Glutamatergic neuron (in vitro differentiated cells): ENCODE data around the gene FGA. TPM values are rescaled to one million over a fixed set of nuclear protein-coding genes. Genes with fewer than 3 reads are reported as not detected.

Source experiments
- DNase-seq: peaks from one replicate; pipeline ENCODE4 v3.0.0; 2022
- H3K27ac Mint-ChIP-seq: one replicate; pipeline ENCODE4 v1.8.0; 2020; ENCODE audit warnings: mild to moderate bottlenecking, mixed read lengths, inconsistent platforms; ENCODE audit not compliant: unreplicated experiment
- H3K27me3 Mint-ChIP-seq: one replicate; pipeline ENCODE4 v1.8.0; 2020; ENCODE audit warnings: mild to moderate bottlenecking, moderate library complexity, mixed read lengths, inconsistent platforms; ENCODE audit not compliant: unreplicated experiment
- H3K36me3 Mint-ChIP-seq: one replicate; pipeline ENCODE4 v1.8.0; 2020; ENCODE audit warnings: mild to moderate bottlenecking, mixed read lengths, inconsistent platforms; ENCODE audit not compliant: unreplicated experiment
- H3K4me1 Mint-ChIP-seq: one replicate; pipeline ENCODE4 v1.8.0; 2020; ENCODE audit warnings: mild to moderate bottlenecking, low read depth, mixed read lengths, inconsistent platforms; ENCODE audit not compliant: unreplicated experiment
- H3K4me3 Mint-ChIP-seq: one replicate; pipeline ENCODE4 v1.8.0; 2020; ENCODE audit warnings: mild to moderate bottlenecking, mixed read lengths, inconsistent platforms; ENCODE audit not compliant: unreplicated experiment
- H3K9me3 Mint-ChIP-seq: one replicate; pipeline ENCODE4 v1.8.0; 2020; ENCODE audit warnings: mild to moderate bottlenecking, moderate library complexity, mixed read lengths, inconsistent platforms; ENCODE audit not compliant: unreplicated experiment
- CTCF ChIP-seq: fragments of 200-600 bp; sonication (generic); IDR thresholded peaks from one replicate; pipeline ENCODE4 v1.5.0; 2021; ENCODE audit not compliant: partially characterized antibody, unreplicated experiment
- total RNA-seq: library from RNA; stranded (reverse); fragmentation: NEBNext Ultra II Directional; extraction: Animal tissue kit (Norgen Biotek cat#: 25700); gene quantifications from one replicate; pipeline ENCODE4 v1.2.1, GENCODE V29; 2021; ENCODE audit not compliant: unreplicated experiment

Gene FGA
- total RNA-seq, 1 donor from 2014 or later = not detected

- H3K36me3 Mint-ChIP-seq = no peaks in the 10 kb centered on the region
- H3K27me3 Mint-ChIP-seq = no peaks in the 10 kb centered on the region
- H3K4me1 Mint-ChIP-seq = no peaks in the 10 kb centered on the region
- TF ChIP-seq CTCF = no peak
- no peak overlapping the region for H3K4me3 Mint-ChIP-seq
- no peaks in the 10 kb centered on the region for H3K9me3 Mint-ChIP-seq
- no peak overlapping the region for H3K27ac Mint-ChIP-seq
- no peak for DNase-seq
These were observed 10.6 kb downstream of the FGA start for GRCh38 chr4:154579927-154580326.

GRCh38 chr4:154578919-154579318 is 11.6 kb downstream of the FGA start:
- H3K36me3 Mint-ChIP-seq = no peaks in the 10 kb centered on the region
- H3K4me3 Mint-ChIP-seq = no peak overlapping the region
- no peak for DNase-seq
- no peaks in the 10 kb centered on the region for H3K9me3 Mint-ChIP-seq
- H3K27me3 Mint-ChIP-seq = no peaks in the 10 kb centered on the region
- H3K27ac Mint-ChIP-seq = no peak overlapping the region
- TF ChIP-seq CTCF = no peak
- no peaks in the 10 kb centered on the region for H3K4me1 Mint-ChIP-seq

- no peak for TF ChIP-seq CTCF
- Mint-ChIP-seq H3K27me3 (no peaks in the 10 kb centered on the region), H3K4me1 (no peaks in the 10 kb centered on the region), H3K4me3 (no peak overlapping the region), H3K27ac (no peak overlapping the region), H3K9me3 (no peaks in the 10 kb centered on the region), H3K36me3 (no peaks in the 10 kb centered on the region)
- DNase-seq = no peak
These were observed 13.2 kb downstream of the FGA start for GRCh38 chr4:154577324-154577723.

GRCh38 chr4:154574311-154574710 is 16.2 kb downstream of the FGA start:
- Mint-ChIP-seq H3K4me1 (no peaks in the 10 kb centered on the region), H3K27ac (no peak overlapping the region), H3K4me3 (no peak overlapping the region), H3K27me3 (no peaks in the 10 kb centered on the region), H3K9me3 (no peaks in the 10 kb centered on the region), H3K36me3 (no peaks in the 10 kb centered on the region)
- TF ChIP-seq CTCF = no peak
- DNase-seq = no peak

- Mint-ChIP-seq H3K27me3 (no peaks in the 10 kb centered on the region), H3K27ac (no peak overlapping the region), H3K9me3 (no peaks in the 10 kb centered on the region), H3K4me3 (no peak overlapping the region), H3K36me3 (no peaks in the 10 kb centered on the region), H3K4me1 (no peaks in the 10 kb centered on the region)
- no peak for TF ChIP-seq CTCF
- no peak for DNase-seq
These were observed 17.2 kb downstream of the FGA start for GRCh38 chr4:154573190-154573870.
